Keratinocyte (primary cell): Measurements from ENCODE around the gene RHPN2.
"Not testable (repeated sequence)": the region's sequence is repeated elsewhere in the genome, so short reads cannot be mapped to it uniquely, and the experiment has no call there.

Experiments
- CTCF ChIP-seq, 3 experiments: IDR thresholded peaks in 1 of 3; conservative IDR thresholded peaks in 1 of 3; optimal IDR thresholded peaks in 1 of 3; 2 replicates in 2 of 3; 3 replicates in 1 of 3; pipeline versions ENCODE3 to v1.5.1; 2011; ENCODE audit warnings: low read length in 3 of 3, mild to moderate bottlenecking in 3 of 3, moderate library complexity in 2 of 3, control low read depth in 1 of 3, inconsistent platforms in 1 of 3; ENCODE audit not compliant: insufficient read depth in 2 of 3; ENCODE audit errors: extremely low read depth in 1 of 3
- EZH2 ChIP-seq: IDR thresholded peaks from one replicate; pipeline ENCODE4 v1.6.1; 2012; ENCODE audit warnings: inconsistent platforms, mild to moderate bottlenecking, low read length, moderate library complexity

DNA sequence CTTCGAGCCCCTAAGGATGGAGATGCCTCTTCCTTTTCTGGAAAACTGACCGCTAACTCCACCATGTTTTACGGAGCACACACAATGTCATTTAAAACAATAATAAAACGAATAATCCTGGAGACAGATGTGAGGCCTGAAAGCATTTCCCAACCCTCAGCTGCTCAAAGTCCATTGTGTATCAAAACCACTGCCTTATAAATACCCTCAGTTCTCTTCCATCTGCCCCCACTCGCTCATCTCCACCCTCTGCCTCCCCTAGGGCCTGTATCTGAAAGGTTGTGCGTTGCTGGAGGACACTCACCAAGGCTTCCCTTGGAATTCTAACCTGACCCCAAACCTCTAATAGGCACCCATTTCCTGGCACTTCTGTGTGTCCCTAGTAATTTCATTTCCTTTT is 82.2 kb downstream of the RHPN2 start:
- not testable (repeated sequence) for TF ChIP-seq CTCF (optimal IDR thresholded peaks at IDR 0.05 in 1 of 3, IDR thresholded peaks at IDR 0.05 in 1 of 3, conservative IDR thresholded peaks at IDR 0.05 in 1 of 3; ENCODE audit: extremely low read depth in 1 of 3, insufficient read depth in 2 of 3, low read length in 3 of 3); EZH2
